Activated CD8-positive, alpha-beta memory T cell treated with anti-CD3 and anti-CD28 coated beads, Interleukin-2, amount 50 U/mL, for 1 hour (primary cell): ENCODE results near the gene CAMSAP3.
"Not testable (repeated sequence)": the region's sequence is repeated elsewhere in the genome, so short reads cannot be mapped to it uniquely, and the experiment has no call there.

Experiments used
- DNase-seq: peaks from one replicate; pipeline ENCODE4 v3.0.0-alpha.2; 2020; ENCODE audit errors: extremely low read depth

CAMSAP3 gene

GRCh38 chr19:7595466-7596133 is at the start of gene CAMSAP3:
TSS of gene CAMSAP3 (plus strand) at chr19:7595863. CDS start at chr19:7596003, 140 bp downstream.
- DNase-seq = no peak

- no peak for DNase-seq
Observed at GRCh38 chr19:7545904-7546303, 49.8 kb upstream of the CAMSAP3 start.

- no peak for DNase-seq
Observed at GRCh38 chr19:7547159-7547558, 48.5 kb upstream of the CAMSAP3 start.

GRCh38 chr19:7549429-7550148 is 46.1 kb upstream of the CAMSAP3 start:
- DNase-seq = no peak

GRCh38 chr19:7550169-7550770 is 45.4 kb upstream of the CAMSAP3 start:
- DNase-seq = no peak

GRCh38 chr19:7550987-7551761 is 44.5 kb upstream of the CAMSAP3 start:
- no peak for DNase-seq

- DNase-seq = no peak
Observed at GRCh38 chr19:7552781-7553180, 42.9 kb upstream of the CAMSAP3 start.

GRCh38 chr19:7554565-7554964 is 41.1 kb upstream of the CAMSAP3 start:
- DNase-seq = no peak

- DNase-seq = no peak
Observed at GRCh38 chr19:7554990-7555864, 40.4 kb upstream of the CAMSAP3 start.

GRCh38 chr19:7556696-7557315 is 38.9 kb upstream of the CAMSAP3 start:
- DNase-seq = no peak

- DNase-seq = no peak
Observed at GRCh38 chr19:7558667-7559066, 37.0 kb upstream of the CAMSAP3 start.

- DNase-seq = no peak
Observed at GRCh38 chr19:7559102-7559501, 36.6 kb upstream of the CAMSAP3 start.

- DNase-seq = no peak
Observed at GRCh38 chr19:7560255-7560654, 35.4 kb upstream of the CAMSAP3 start.

- no peak for DNase-seq
Observed at GRCh38 chr19:7561325-7561724, 34.3 kb upstream of the CAMSAP3 start.

- no peak for DNase-seq
Observed at GRCh38 chr19:7562646-7563393, 32.8 kb upstream of the CAMSAP3 start.

- no peak for DNase-seq
Observed at GRCh38 chr19:7564866-7565265, 30.8 kb upstream of the CAMSAP3 start.

GRCh38 chr19:7565332-7565731 is 30.3 kb upstream of the CAMSAP3 start:
- DNase-seq = no peak

- no peak for DNase-seq
Observed at GRCh38 chr19:7570761-7571160, 24.9 kb upstream of the CAMSAP3 start.

- DNase-seq = no peak
Observed at GRCh38 chr19:7575434-7576040, 20.1 kb upstream of the CAMSAP3 start.

- DNase-seq = not testable (repeated sequence)
Observed at GRCh38 chr19:7577422-7577821, 18.2 kb upstream of the CAMSAP3 start.
